Spinal cord (tissue), 10 donors: ENCODE results near the gene DCST1. TPM values are rescaled to one million over a fixed set of nuclear protein-coding genes. Genes with fewer than 3 reads are reported as not detected.

ENCODE experiments used
- DNase-seq, 6 donors: peaks; one replicate each; pipeline versions ENCODE4 v3.0.0 to v3.0.0-alpha.2; 2013 to 2015; ENCODE audit warnings: low spot score in 6 of 6, low read depth in 4 of 6
- H3K27ac ChIP-seq: one replicate; pipeline ENCODE4 v1.5.1; 2013; ENCODE audit warnings: low read depth, low read length, control low read depth
- H3K27me3 ChIP-seq: one replicate; pipeline ENCODE4 v1.6.1; 2013; ENCODE audit warnings: low read length; ENCODE audit not compliant: control insufficient read depth, insufficient read depth
- H3K36me3 ChIP-seq: one replicate; pipeline ENCODE4 v1.6.1; 2013; ENCODE audit warnings: low read length; ENCODE audit not compliant: control insufficient read depth, insufficient read depth
- H3K4me1 ChIP-seq: one replicate; pipeline ENCODE4 v1.6.1; 2013; ENCODE audit warnings: low read length; ENCODE audit not compliant: control insufficient read depth, insufficient read depth
- H3K4me3 ChIP-seq: one replicate; pipeline ENCODE4 v1.5.1; 2013; ENCODE audit warnings: low read depth, low read length, control low read depth
- H3K9me3 ChIP-seq: one replicate; pipeline ENCODE4 v1.6.1; 2013; ENCODE audit warnings: low read length; ENCODE audit not compliant: control insufficient read depth, insufficient read depth
- WGBS: methylation state at CpG from one replicate; pipeline ENCODE4 v1.1.5; 2013; ENCODE audit warnings: missing lambda C conversion rate; ENCODE audit not compliant: insufficient coverage; 5-methylcytosine and 5-hydroxymethylcytosine counted together
- polyA plus RNA-seq, 2 donors: library from polyadenylated mRNA; unstranded; fragments of 120-200 nt; gene quantifications; one replicate each; pipeline ENCODE4 v1.2.1, GENCODE V29; 2013; ENCODE audit not compliant: insufficient read length in 2 of 2
- total RNA-seq, 2 donors: library from RNA; depleted of rRNA in 1 of 2; stranded (reverse); fragments of 120-200 nt in 1 of 2; fragments of >200 nt in 1 of 2; gene quantifications; one replicate each; pipeline versions ENCODE4 v1.2.3 to v1.2.4, GENCODE V29; 2013 to 2014
- donor health status: healthy.

The DCST1 gene
- total and polyA plus RNA-seq, 4 donors = 0.11 to 0.33 TPM; not detected in 2

- Histone ChIP-seq H3K36me3 (peaks cover 26% of the 10 kb centered on the region), H3K4me3 (peak overlapping the region; percentile 84), H3K4me1 (peaks cover 70% of the 10 kb centered on the region), H3K27me3 (peaks cover 39% of the 10 kb centered on the region), H3K27ac (peak overlapping the region; percentile 97), H3K9me3 (no peaks in the 10 kb centered on the region)
- 25% methylated on average over 10 of the region's 21 CpGs for WGBS
- DNase-seq = peak in 2 of 6 donors; percentile 68 to 71
Measured at GRCh38 chr1:155083865-155084721, 50.5 kb downstream of the DCST1 start.

- under 1% methylated on average over 66 of the region's 67 CpGs for WGBS
Measured at GRCh38 chr1:155084722-155085503, 51.3 kb downstream of the DCST1 start.

GRCh38 chr1:155085504-155086127 lies 52.0 kb downstream of the DCST1 start:
- peaks cover 26% of the 10 kb centered on the region for H3K36me3 ChIP-seq
- 1% methylated on average over 25 of the region's 32 CpGs for WGBS
- H3K27me3 ChIP-seq = peaks cover 25% of the 10 kb centered on the region
- peak overlapping the region; percentile 84 for H3K4me3 ChIP-seq
- peak overlapping the region; percentile 97 for H3K27ac ChIP-seq
- peaks cover 54% of the 10 kb centered on the region for H3K4me1 ChIP-seq
- no peaks in the 10 kb centered on the region for H3K9me3 ChIP-seq
- no peak for DNase-seq

More at GRCh38 chr1:155084722-155085503, 51.3 kb downstream of the DCST1 start:
- Histone ChIP-seq H3K9me3 (no peaks in the 10 kb centered on the region), H3K4me1 (peaks cover 61% of the 10 kb centered on the region), H3K27me3 (peaks cover 32% of the 10 kb centered on the region), H3K36me3 (peaks cover 26% of the 10 kb centered on the region), H3K4me3 (peak overlapping the region; percentile 84), H3K27ac (peak overlapping the region; percentile 97)
- DNase-seq = peak in 5 of 6 donors; percentile 97 to 99 (median 98)

- DNase-seq = peak in 2 of 6 donors; percentile 57 to 75
- 14% methylated on average over 20 of the region's 24 CpGs for WGBS
- Histone ChIP-seq H3K27me3 (peaks cover 21% of the 10 kb centered on the region), H3K36me3 (peaks cover 26% of the 10 kb centered on the region), H3K9me3 (no peaks in the 10 kb centered on the region), H3K4me1 (peaks cover 52% of the 10 kb centered on the region), H3K4me3 (no peak overlapping the region), H3K27ac (no peak overlapping the region)
Measured at GRCh38 chr1:155086128-155086741, 52.6 kb downstream of the DCST1 start.

- Histone ChIP-seq H3K27me3 (peaks cover 15% of the 10 kb centered on the region), H3K36me3 (peaks cover 26% of the 10 kb centered on the region), H3K4me1 (peaks cover 53% of the 10 kb centered on the region), H3K9me3 (no peaks in the 10 kb centered on the region), H3K27ac (no peak overlapping the region), H3K4me3 (no peak overlapping the region)
- WGBS = no CpG with 5 or more reads among the region's 8 CpGs
- no peak for DNase-seq
Measured at GRCh38 chr1:155086856-155087535, 53.4 kb downstream of the DCST1 start.

GRCh38 chr1:155091071-155092051 lies 57.7 kb downstream of the DCST1 start:
- Histone ChIP-seq H3K4me1 (peaks cover 29% of the 10 kb centered on the region), H3K36me3 (peaks cover 17% of the 10 kb centered on the region), H3K27ac (no peak overlapping the region), H3K4me3 (no peak overlapping the region), H3K9me3 (no peaks in the 10 kb centered on the region), H3K27me3 (no peaks in the 10 kb centered on the region)
- DNase-seq = peak in 3 of 6 donors; percentile 51 to 90 (median 90)
- WGBS = 25% methylated on average over 19 of the region's 29 CpGs

GRCh38 chr1:155092131-155092530 lies 58.5 kb downstream of the DCST1 start:
- no peak for DNase-seq
- no peaks in the 10 kb centered on the region for H3K9me3 ChIP-seq
- no peak overlapping the region for H3K4me3 ChIP-seq
- H3K27ac ChIP-seq = no peak overlapping the region
- H3K4me1 ChIP-seq = peaks cover 24% of the 10 kb centered on the region
- no peaks in the 10 kb centered on the region for H3K27me3 ChIP-seq
- WGBS = 84% methylated on average over 6 of the region's 6 CpGs
- H3K36me3 ChIP-seq = peaks cover 9% of the 10 kb centered on the region

- H3K27ac ChIP-seq = no peak overlapping the region
- no peak overlapping the region for H3K4me3 ChIP-seq
- H3K9me3 ChIP-seq = no peaks in the 10 kb centered on the region
- H3K4me1 ChIP-seq = peaks cover 24% of the 10 kb centered on the region
- no peak for DNase-seq
- 79% methylated on average over 12 of the region's 12 CpGs for WGBS
- peaks cover 5% of the 10 kb centered on the region for H3K36me3 ChIP-seq
- no peaks in the 10 kb centered on the region for H3K27me3 ChIP-seq
Measured at GRCh38 chr1:155092641-155093040, 59.0 kb downstream of the DCST1 start.
